NCI-H1436 treated with DMSO at 0.1 percent for 48 hours (cell line): ENCODE data around the gene ARSG.

Experiments used
- DNase-seq: peaks from one replicate; lab custom pipeline; 2025; lab: John Stamatoyannopoulos, UW

The ARSG gene

GRCh38 chr17:68431045-68431608 lies 139.8 kb downstream of the ARSG start:
- DNase-seq = no peak

- no peak for DNase-seq
Observed at GRCh38 chr17:68431661-68432071, 140.4 kb downstream of the ARSG start.

- DNase-seq = no peak
Observed at GRCh38 chr17:68432086-68432864, 141.0 kb downstream of the ARSG start.

GRCh38 chr17:68433211-68433610 lies 141.9 kb downstream of the ARSG start:
- DNase-seq = no peak

GRCh38 chr17:68433911-68434508 lies 142.7 kb downstream of the ARSG start:
- DNase-seq = no peak

GRCh38 chr17:68435361-68435760 lies 144.1 kb downstream of the ARSG start:
- no peak for DNase-seq

GRCh38 chr17:68435876-68436842 lies 144.9 kb downstream of the ARSG start:
- peak; percentile 30 for DNase-seq

- no peak for DNase-seq
Observed at GRCh38 chr17:68437979-68438822, 146.9 kb downstream of the ARSG start.

GRCh38 chr17:68439656-68440290 lies 148.5 kb downstream of the ARSG start:
- no peak for DNase-seq

GRCh38 chr17:68440526-68440925 lies 149.2 kb downstream of the ARSG start:
- no peak for DNase-seq

- no peak for DNase-seq
Observed at GRCh38 chr17:68441070-68441770, 149.9 kb downstream of the ARSG start.

GRCh38 chr17:68443972-68444464 lies 152.7 kb downstream of the ARSG start:
- no peak for DNase-seq

GRCh38 chr17:68445671-68446070 lies 154.4 kb downstream of the ARSG start:
- no peak for DNase-seq

- no peak for DNase-seq
Observed at GRCh38 chr17:68446626-68447041, 155.3 kb downstream of the ARSG start.

- DNase-seq = no peak
Observed at GRCh38 chr17:68449021-68449739, 157.9 kb downstream of the ARSG start.

- no peak for DNase-seq
Observed at GRCh38 chr17:68450391-68450790, 159.1 kb downstream of the ARSG start.

GRCh38 chr17:68450801-68451200 lies 159.5 kb downstream of the ARSG start:
- DNase-seq = no peak

- no peak for DNase-seq
Observed at GRCh38 chr17:68451670-68452354, 160.5 kb downstream of the ARSG start.
